ENCODE results near the gene MMP1. TPM values are rescaled to one million over a fixed set of nuclear protein-coding genes. Genes with fewer than 3 reads are reported as not detected.

The MMP1 gene
- total RNA-seq, 2 donors from 2014 or later, result 0.42 to 2.9 TPM

DNA sequence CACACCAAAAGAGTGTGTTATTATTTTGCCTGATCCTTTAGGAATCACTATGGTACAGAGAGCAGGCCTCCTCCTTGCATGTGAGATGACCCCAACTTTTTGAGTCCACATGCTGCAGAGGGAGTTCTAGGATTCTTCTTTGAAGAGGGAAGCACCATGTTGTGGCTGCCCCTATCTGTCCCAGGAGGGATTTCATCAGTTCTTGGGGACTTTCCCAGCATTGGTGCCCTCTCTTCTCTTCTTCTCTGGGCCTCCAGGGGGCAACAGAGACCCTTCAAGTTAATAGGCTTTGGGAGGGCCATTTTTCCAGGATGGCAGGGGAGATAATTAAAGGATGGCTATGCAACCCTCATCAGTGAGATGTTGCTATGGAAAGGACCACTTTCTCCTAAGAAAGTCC lies 3.6 kb downstream of the MMP1 start:
- intact Hi-C loops (cut with DNase I), result no loop called here
- Histone ChIP-seq H3K27me3 (no peaks in the 10 kb centered on the region), H3K4me3 (no peak overlapping the region), H3K9me3 (no peaks in the 10 kb centered on the region), H3K9ac (ENCODE audit: low read depth in 2 of 2, low read length in 2 of 2) (no peak overlapping the region), H3K4me1 (peaks cover 4% of the 10 kb centered on the region), H3K27ac (no peak overlapping the region), H3K36me3 (no peaks in the 10 kb centered on the region)
- TF ChIP-seq, protein P1, sequence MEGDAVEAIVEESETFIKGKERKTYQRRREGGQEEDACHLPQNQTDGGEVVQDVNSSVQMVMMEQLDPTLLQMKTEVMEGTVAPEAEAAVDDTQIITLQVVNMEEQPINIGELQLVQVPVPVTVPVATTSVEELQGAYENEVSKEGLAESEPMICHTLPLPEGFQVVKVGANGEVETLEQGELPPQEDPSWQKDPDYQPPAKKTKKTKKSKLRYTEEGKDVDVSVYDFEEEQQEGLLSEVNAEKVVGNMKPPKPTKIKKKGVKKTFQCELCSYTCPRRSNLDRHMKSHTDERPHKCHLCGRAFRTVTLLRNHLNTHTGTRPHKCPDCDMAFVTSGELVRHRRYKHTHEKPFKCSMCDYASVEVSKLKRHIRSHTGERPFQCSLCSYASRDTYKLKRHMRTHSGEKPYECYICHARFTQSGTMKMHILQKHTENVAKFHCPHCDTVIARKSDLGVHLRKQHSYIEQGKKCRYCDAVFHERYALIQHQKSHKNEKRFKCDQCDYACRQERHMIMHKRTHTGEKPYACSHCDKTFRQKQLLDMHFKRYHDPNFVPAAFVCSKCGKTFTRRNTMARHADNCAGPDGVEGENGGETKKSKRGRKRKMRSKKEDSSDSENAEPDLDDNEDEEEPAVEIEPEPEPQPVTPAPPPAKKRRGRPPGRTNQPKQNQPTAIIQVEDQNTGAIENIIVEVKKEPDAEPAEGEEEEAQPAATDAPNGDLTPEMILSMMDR (IDR thresholded peaks at IDR 0.05), result no peak
- DNase-seq, result no peak

DNA sequence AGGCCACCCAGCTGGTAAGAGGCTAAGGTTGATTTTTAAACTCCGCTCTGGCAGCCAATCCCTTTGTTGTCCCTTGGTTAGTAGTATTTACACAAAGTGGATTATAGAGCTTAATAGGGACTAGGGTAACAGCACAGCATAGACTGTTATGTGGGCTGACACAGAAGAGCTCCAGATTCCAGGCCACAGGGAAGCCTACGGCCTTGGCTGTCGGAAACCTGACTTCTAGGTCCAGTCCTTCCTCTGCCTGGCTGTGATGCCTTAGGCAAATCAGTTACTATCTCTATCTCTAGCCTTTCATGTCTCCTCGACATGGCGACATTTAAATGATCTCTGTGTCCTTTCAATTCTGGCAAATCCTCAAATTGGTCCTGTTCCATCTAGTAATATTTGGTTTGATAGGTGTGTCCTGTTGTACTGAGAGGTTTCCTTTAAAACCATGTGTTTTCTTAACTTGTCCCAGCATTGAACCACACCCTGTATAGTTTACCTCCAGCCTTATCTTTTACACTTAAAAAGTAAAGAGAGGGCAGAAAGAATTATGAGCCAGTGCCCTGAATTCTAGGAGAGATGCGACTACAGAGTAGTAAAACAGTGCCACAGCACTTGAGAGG lies 4.2 kb downstream of the MMP1 start:
- TF ChIP-seq, protein P1 (IDR thresholded peaks at IDR 0.05), result no peak
- no peak overlapping the region for H3K4me3 ChIP-seq
- no peak overlapping the region for H3K27ac ChIP-seq
- peaks cover 4% of the 10 kb centered on the region for H3K4me1 ChIP-seq
- no peak overlapping the region for H3K9ac ChIP-seq (ENCODE audit: low read depth in 2 of 2, low read length in 2 of 2)
- no peaks in the 10 kb centered on the region for H3K9me3 ChIP-seq
- no peaks in the 10 kb centered on the region for H3K36me3 ChIP-seq
- intact Hi-C loops (cut with DNase I), result no loop called here
- DNase-seq, result no peak
- no peaks in the 10 kb centered on the region for H3K27me3 ChIP-seq

DNA sequence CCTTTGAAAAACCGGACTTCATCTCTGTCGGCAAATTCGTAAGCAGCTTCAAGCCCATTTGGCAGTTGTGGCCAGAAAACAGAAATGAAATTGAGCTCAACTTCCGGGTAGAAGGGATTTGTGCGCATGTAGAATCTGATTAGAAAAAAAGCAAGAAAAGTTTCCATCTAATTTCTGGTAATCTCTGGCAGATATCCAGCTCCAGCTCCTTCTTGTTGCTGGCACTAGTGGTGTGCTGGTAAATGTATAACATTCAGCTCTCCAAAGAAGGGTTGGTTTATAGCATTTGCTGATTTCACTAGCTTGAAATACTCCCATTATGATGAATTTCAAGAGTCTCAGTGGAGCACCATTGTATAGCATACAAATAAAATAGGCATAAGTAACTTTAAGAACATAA lies 5.4 kb downstream of the MMP1 start:
- Histone ChIP-seq H3K27me3 (no peaks in the 10 kb centered on the region), H3K36me3 (no peaks in the 10 kb centered on the region), H3K4me1 (peaks cover 4% of the 10 kb centered on the region), H3K4me3 (no peak overlapping the region), H3K9ac (ENCODE audit: low read depth in 2 of 2, low read length in 2 of 2) (no peak overlapping the region), H3K9me3 (no peaks in the 10 kb centered on the region), H3K27ac (no peak overlapping the region)
- TF ChIP-seq, protein P1 (IDR thresholded peaks at IDR 0.05), result no peak
- intact Hi-C loops (cut with DNase I), result no loop called here
- no peak for DNase-seq

DNA sequence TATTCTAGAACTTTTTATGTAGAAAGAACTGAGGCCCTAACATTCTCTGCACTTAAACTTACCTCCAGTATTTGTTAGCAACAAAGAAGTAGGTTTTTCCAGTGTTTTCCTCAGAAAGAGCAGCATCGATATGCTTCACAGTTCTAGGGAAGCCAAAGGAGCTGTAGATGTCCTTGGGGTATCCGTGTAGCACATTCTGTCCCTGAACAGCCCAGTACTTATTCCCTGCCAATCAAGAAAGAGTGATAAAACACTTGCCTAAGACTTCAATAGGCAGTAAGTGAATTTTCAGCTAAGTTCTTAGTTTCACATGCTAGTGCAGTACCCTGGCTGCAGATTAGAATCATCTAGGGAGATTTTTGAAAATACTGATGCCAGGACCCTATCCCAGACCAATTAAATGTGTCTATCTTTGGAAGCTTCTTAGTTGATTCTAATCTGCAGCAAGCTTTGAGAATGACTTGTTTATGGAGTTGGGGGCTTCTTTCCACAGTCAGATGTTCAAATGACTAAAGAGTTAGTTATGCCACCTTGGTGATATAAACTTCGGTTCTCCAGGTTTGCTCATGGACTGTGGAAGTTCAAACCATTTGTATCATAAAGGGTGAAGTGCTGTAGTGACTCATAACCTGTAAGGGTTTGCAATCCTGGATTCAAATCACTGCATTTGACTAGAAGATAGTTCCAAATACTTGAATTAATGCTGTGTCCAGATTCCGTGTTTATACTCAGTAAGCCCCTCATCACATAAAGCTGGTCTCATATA lies 6.5 kb downstream of the MMP1 start:
- no peak for DNase-seq
- intact Hi-C loops (cut with DNase I), result no loop called here
- H3K4me1 ChIP-seq, result peaks cover 4% of the 10 kb centered on the region
- no peak overlapping the region for H3K9ac ChIP-seq (ENCODE audit: low read depth in 2 of 2, low read length in 2 of 2)
- H3K36me3 ChIP-seq, result no peaks in the 10 kb centered on the region
- H3K9me3 ChIP-seq, result no peaks in the 10 kb centered on the region
- TF ChIP-seq, protein P1 (IDR thresholded peaks at IDR 0.05), result no peak
- no peaks in the 10 kb centered on the region for H3K27me3 ChIP-seq
- H3K27ac ChIP-seq, result no peak overlapping the region
- no peak overlapping the region for H3K4me3 ChIP-seq

DNA sequence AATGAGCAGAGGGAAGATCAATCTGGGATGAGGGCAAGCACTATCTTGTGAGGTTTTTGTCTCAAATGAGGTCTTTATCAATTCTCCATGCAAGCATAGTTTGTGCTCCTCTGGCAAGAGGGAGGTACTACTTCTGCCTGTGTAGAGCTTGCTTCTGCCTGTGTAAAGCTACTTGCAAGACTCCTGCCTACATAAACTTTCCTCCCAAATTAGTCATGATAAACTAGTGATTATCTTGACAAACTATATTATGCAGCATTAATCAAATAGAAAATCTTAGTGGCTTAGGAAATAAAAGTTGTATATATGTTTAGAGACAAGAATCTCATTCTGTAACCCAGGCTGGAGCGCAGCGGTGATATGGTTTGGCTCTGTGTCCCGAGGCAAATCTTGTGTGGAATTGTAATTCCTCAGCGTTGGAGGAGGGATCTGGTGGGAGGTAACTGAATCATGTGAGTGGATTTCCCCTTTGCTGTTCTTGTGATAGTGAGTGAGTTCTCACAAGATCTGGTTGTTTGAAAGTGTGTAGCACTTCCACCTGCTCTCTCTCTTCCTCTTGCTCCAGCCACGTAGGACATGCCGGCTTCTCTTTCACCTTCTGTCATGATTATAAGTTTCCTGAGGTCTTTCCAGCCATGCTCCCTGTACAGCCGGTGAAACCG lies 9.5 kb downstream of the MMP1 start:
- Histone ChIP-seq H3K4me3 (no peak overlapping the region), H3K27ac (no peak overlapping the region), H3K4me1 (no peaks in the 10 kb centered on the region), H3K27me3 (no peaks in the 10 kb centered on the region), H3K36me3 (no peaks in the 10 kb centered on the region), H3K9me3 (no peaks in the 10 kb centered on the region), H3K9ac (ENCODE audit: low read depth in 2 of 2, low read length in 2 of 2) (no peak overlapping the region)
- TF ChIP-seq, protein P1 (IDR thresholded peaks at IDR 0.05), result no peak
- intact Hi-C loops (cut with DNase I), result no loop called here
- no peak for DNase-seq

Data from colonic mucosa (tissue), 4 donors.